Measurements from ENCODE around the gene HEG1.
"Not testable (repeated sequence)": the region's sequence is repeated elsewhere in the genome, so short reads cannot be mapped to it uniquely, and the experiment has no call there.

Gene HEG1

DNA sequence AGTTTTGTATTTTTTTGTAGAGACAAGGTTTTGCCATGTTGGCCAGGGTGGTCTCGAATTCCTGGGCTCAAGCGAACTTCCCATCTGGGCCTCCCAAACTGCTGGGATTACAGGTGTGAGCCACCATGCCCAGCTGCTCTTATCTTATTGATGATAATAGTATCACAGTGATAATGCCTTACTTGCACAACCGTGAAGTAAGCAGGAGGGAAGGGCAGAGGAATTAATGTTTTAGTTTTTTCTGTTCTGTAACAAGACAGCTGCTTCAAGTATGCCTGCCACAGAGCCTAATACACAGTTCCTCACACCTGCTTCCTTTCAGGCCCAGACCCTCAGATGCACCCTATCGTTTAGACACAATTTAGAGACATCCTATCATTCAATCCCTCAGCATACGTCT lies 95.1 kb downstream of the HEG1 start:
- Histone ChIP-seq H3K27ac (ENCODE audit: low read depth, low read length) (no peak overlapping the region), H3K4me1 (ENCODE audit: insufficient read depth, low read length) (no peaks in the 10 kb centered on the region), H3K36me3 (ENCODE audit: insufficient read depth, low read length) (no peaks in the 10 kb centered on the region), H3K27me3 (ENCODE audit: control insufficient read depth in 1 of 2, insufficient read depth in 2 of 2, low read length in 2 of 2) (no peaks in the 10 kb centered on the region), H3K9ac (ENCODE audit: low read length) (no peak overlapping the region), H3K4me3 (ENCODE audit: low read depth in 1 of 2, low read length in 2 of 2) (no peak overlapping the region), H3K9me3 (ENCODE audit: low read length) (no peaks in the 10 kb centered on the region)

DNA sequence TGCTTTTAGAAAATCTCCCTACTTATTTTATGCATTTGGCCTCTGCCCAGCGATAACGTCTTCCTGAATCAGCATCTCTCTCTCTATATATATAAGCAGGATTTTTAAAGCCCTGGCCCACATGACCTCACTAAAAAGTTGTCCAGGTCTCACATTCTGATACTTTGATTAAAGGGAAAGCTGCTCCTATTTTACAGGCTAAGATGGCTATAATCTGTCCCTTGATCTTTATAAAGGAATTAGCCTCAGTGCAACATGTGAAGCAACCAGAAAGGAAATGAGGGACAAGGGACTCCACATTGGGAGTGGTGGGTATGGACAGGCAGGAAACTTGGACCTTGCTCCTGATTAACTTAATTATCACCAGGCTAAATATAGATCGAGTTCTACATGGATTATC lies 95.7 kb downstream of the HEG1 start:
- Histone ChIP-seq H3K4me3 (ENCODE audit: low read depth in 1 of 2, low read length in 2 of 2) (no peak overlapping the region), H3K9ac (ENCODE audit: low read length) (no peak overlapping the region), H3K36me3 (ENCODE audit: insufficient read depth, low read length) (no peaks in the 10 kb centered on the region), H3K27me3 (ENCODE audit: control insufficient read depth in 1 of 2, insufficient read depth in 2 of 2, low read length in 2 of 2) (no peaks in the 10 kb centered on the region), H3K9me3 (ENCODE audit: low read length) (no peaks in the 10 kb centered on the region), H3K4me1 (ENCODE audit: insufficient read depth, low read length) (no peaks in the 10 kb centered on the region), H3K27ac (ENCODE audit: low read depth, low read length) (no peak overlapping the region)

DNA sequence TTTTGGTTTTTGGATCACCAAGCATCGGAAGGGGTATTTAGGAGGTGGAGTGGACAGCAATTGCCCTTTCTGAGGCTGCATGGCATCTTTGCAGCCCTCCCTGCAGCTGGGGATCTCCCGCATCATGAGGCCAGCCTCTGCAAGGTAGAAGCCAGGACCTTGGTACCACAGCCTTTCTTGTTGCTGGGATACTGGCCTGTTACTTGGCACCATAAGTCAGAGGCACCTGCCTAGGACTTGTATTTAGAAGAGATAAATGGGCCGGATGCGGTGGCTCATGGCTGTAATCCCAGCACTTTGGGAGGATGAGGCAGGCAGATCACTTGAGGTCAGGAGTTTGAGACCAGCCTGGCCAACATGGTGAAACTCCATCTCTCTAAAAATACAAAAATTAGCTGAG lies 97.8 kb downstream of the HEG1 start:
- not testable (repeated sequence) for H3K4me1 ChIP-seq (ENCODE audit: insufficient read depth, low read length); H3K9ac ChIP-seq (ENCODE audit: low read length); H3K27me3 ChIP-seq (ENCODE audit: control insufficient read depth in 1 of 2, insufficient read depth in 2 of 2, low read length in 2 of 2)

DNA sequence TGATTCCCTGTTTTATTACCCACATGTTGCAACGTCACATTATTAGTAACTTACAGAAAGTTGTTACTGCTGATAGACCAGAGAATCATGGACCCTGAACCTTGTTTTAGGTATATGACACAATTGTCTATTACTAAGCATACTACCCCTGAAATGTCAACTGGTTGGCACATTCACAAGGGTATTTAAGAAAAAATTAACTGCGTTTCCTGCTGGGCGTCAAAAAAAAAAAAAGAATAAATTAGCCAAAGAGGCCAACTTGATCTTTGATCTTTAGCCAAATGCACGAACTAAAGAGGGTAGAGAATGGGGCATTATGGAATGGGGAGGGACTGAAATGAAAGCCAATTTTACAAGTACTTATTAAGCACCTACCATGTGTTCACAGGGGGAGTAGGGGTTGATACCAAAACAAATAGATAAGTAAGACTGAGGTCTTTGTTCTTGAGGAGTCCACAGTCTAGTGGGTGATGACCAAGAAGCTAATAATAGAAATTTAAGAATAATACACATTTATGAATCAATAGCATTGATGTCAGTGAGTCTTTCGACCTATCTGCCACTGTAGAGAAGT lies 103.4 kb downstream of the HEG1 start:
- H3K4me3 ChIP-seq (ENCODE audit: low read depth in 1 of 2, low read length in 2 of 2) = no peak overlapping the region
- H3K27me3 ChIP-seq (ENCODE audit: control insufficient read depth in 1 of 2, insufficient read depth in 2 of 2, low read length in 2 of 2) = no peaks in the 10 kb centered on the region
- no peaks in the 10 kb centered on the region for H3K4me1 ChIP-seq (ENCODE audit: insufficient read depth, low read length)
- H3K36me3 ChIP-seq (ENCODE audit: insufficient read depth, low read length) = no peaks in the 10 kb centered on the region
- H3K27ac ChIP-seq (ENCODE audit: low read depth, low read length) = no peak overlapping the region
- no peaks in the 10 kb centered on the region for H3K9me3 ChIP-seq (ENCODE audit: low read length)
- no peak overlapping the region for H3K9ac ChIP-seq (ENCODE audit: low read length)

More for the DNA sequence above, 97.8 kb downstream of the HEG1 start:
- H3K4me3 ChIP-seq (ENCODE audit: low read depth in 1 of 2, low read length in 2 of 2); H3K9me3 ChIP-seq (ENCODE audit: low read length); H3K27ac ChIP-seq (ENCODE audit: low read depth, low read length); H3K36me3 ChIP-seq (ENCODE audit: insufficient read depth, low read length): not testable (repeated sequence)

DNA sequence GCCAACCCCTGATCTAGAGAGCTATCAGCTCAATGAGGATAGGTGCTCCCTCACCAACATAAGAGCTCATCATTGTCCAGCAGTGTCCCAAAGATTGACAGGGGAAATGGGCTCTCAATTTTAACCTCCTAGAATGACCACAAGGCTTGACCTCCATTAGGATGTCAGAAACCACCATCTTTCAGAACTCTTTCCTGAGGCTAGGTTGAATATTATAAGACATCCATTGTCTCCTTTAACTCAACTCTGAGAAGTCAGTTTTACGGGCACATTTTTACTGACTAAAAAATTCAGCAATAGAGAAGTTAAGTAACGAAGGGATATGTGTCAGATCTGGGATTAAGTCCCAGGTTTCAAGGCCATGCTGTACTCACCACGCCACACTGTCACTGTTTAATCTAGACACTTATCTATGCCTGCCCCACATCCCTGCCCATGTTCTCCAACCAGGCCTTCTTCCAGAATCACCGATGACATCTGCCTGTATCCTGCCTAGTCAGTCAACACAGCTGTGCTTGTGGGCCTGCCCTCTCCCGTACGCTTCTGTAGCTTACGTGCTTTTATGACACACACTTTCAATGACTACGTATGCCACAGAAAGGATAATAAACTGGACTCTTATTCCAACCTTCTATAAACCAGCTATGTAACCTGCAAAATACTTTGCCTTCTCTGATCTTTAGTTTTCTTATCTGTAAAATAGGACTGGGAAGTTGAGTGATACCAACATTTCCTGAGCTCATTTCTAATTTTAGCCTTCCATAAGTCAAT lies 104.1 kb downstream of the HEG1 start:
- no peaks in the 10 kb centered on the region for H3K4me1 ChIP-seq (ENCODE audit: insufficient read depth, low read length)
- no peak overlapping the region for H3K4me3 ChIP-seq (ENCODE audit: low read depth in 1 of 2, low read length in 2 of 2)
- H3K36me3 ChIP-seq (ENCODE audit: insufficient read depth, low read length) = no peaks in the 10 kb centered on the region
- no peak overlapping the region for H3K27ac ChIP-seq (ENCODE audit: low read depth, low read length)
- no peaks in the 10 kb centered on the region for H3K27me3 ChIP-seq (ENCODE audit: control insufficient read depth in 1 of 2, insufficient read depth in 2 of 2, low read length in 2 of 2)
- no peak overlapping the region for H3K9ac ChIP-seq (ENCODE audit: low read length)
- no peaks in the 10 kb centered on the region for H3K9me3 ChIP-seq (ENCODE audit: low read length)

DNA sequence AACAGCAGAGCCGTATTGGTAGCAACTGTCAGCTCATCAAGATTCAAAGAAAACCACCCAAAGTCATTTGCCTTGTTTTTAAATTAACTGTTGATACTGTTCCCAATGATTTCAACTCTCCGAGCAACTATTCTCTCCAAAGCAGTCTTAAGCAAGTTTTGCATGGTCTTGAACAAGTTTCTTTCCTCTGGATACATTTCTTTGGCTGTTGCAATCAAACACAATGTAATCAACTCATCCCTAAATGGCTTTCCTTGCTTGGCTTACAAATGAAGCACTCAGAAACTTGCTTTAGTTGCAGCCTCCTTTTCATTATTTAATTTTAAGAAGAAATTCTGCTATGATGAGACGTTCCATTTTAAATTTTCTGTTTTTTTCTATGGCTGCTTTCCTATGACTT lies 105.8 kb downstream of the HEG1 start:
- Histone ChIP-seq H3K4me3 (ENCODE audit: low read depth in 1 of 2, low read length in 2 of 2) (no peak overlapping the region), H3K27ac (ENCODE audit: low read depth, low read length) (no peak overlapping the region), H3K9ac (ENCODE audit: low read length) (no peak overlapping the region), H3K27me3 (ENCODE audit: control insufficient read depth in 1 of 2, insufficient read depth in 2 of 2, low read length in 2 of 2) (no peaks in the 10 kb centered on the region), H3K9me3 (ENCODE audit: low read length) (no peaks in the 10 kb centered on the region), H3K36me3 (ENCODE audit: insufficient read depth, low read length) (no peaks in the 10 kb centered on the region), H3K4me1 (ENCODE audit: insufficient read depth, low read length) (no peaks in the 10 kb centered on the region)

DNA sequence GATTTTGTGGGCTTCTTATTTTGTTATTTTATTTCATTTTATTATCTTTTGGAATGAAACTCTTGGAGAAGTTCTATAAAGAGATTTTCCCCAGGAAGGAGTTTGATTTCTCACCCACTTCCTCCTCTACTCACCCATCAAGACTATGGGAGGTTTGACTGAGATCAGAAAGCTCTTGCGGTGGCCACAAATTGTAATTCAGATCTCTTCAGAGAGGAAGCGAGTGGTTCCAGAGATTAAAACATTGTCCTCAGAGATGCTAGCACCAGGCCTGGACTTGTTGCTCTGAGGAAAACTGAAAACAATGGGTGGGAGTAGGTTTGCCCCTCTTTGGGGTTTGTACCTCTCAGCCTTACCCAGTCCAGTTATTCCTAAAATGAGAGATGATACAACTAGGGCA lies 113.2 kb downstream of the HEG1 start:
- H3K4me1 ChIP-seq (ENCODE audit: insufficient read depth, low read length) = no peaks in the 10 kb centered on the region

DNA sequence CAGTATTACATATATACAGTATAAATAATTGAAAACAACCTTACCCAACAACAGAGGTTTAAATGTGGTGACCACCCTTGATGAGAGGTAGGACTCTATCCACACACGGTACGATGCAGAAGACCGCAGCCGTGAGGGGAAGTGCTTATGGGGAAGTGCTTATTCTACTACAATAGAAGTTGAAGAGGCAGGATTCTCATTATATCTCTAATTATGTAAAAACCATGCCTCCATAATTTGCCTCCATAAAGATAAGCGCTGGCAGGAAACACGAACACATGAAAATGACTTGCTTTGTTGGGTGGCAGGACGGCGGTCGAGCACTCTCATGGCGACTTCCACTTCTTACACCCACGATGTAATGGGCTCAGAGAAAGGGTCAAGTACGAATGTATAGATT lies 114.0 kb downstream of the HEG1 start:
- Histone ChIP-seq H3K4me3 (ENCODE audit: low read depth in 1 of 2, low read length in 2 of 2) (no peak overlapping the region), H3K9me3 (ENCODE audit: low read length) (no peaks in the 10 kb centered on the region), H3K9ac (ENCODE audit: low read length) (no peak overlapping the region)

More for the DNA sequence above, 113.2 kb downstream of the HEG1 start:
- Histone ChIP-seq H3K9me3 (ENCODE audit: low read length) (no peaks in the 10 kb centered on the region), H3K27me3 (ENCODE audit: control insufficient read depth in 1 of 2, insufficient read depth in 2 of 2, low read length in 2 of 2) (no peaks in the 10 kb centered on the region), H3K27ac (ENCODE audit: low read depth, low read length) (no peak overlapping the region), H3K9ac (ENCODE audit: low read length) (no peak overlapping the region), H3K36me3 (ENCODE audit: insufficient read depth, low read length) (no peaks in the 10 kb centered on the region), H3K4me3 (ENCODE audit: low read depth in 1 of 2, low read length in 2 of 2) (no peak overlapping the region)

DNA sequence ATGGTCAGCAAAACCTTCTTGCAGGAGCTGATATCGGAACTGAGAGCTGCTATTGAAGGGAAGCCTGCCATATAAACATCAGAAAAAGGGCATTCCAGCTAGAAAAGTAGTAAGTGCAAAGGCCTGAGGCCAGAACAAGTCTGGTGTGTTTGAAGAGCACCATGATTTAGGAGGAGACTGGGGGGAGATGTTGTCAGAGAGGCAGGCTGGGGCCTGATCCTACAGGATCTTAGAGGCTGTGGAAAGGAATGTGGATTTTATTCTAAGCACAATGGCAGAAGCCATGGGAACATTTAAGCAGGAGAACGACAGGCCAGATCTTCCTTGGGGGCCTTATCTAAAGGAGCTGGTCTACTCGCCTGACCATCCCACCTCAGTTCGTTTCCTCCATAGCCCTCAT lies 116.1 kb downstream of the HEG1 start:
- H3K36me3 ChIP-seq (ENCODE audit: insufficient read depth, low read length) = no peaks in the 10 kb centered on the region
- H3K4me3 ChIP-seq (ENCODE audit: low read depth in 1 of 2, low read length in 2 of 2) = no peak overlapping the region
- no peaks in the 10 kb centered on the region for H3K4me1 ChIP-seq (ENCODE audit: insufficient read depth, low read length)
- H3K9ac ChIP-seq (ENCODE audit: low read length) = no peak overlapping the region
- H3K9me3 ChIP-seq (ENCODE audit: low read length) = no peaks in the 10 kb centered on the region
- H3K27ac ChIP-seq (ENCODE audit: low read depth, low read length) = no peak overlapping the region
- no peaks in the 10 kb centered on the region for H3K27me3 ChIP-seq (ENCODE audit: control insufficient read depth in 1 of 2, insufficient read depth in 2 of 2, low read length in 2 of 2)

More for the DNA sequence above, 114.0 kb downstream of the HEG1 start:
- Histone ChIP-seq H3K27me3 (ENCODE audit: control insufficient read depth in 1 of 2, insufficient read depth in 2 of 2, low read length in 2 of 2) (no peaks in the 10 kb centered on the region), H3K4me1 (ENCODE audit: insufficient read depth, low read length) (no peaks in the 10 kb centered on the region), H3K27ac (ENCODE audit: low read depth, low read length) (no peak overlapping the region), H3K36me3 (ENCODE audit: insufficient read depth, low read length) (no peaks in the 10 kb centered on the region)

DNA sequence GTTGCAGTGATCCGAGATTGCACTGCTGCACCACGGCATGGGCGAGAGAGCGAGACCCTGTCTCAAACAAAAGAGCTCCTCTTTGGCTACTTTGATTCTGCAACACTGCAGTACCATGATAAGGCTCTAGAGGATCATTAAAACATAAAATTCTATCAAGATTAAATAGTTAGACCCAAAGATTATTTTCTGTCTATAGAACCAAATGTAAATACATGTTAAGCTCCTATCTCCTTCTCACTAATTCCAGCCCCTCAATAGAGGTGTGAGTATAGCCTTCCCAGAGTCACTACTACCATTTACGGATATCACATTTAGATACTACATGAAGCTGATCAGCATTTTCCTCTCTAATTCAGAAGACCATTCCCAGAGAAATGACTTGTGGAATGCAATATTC lies 116.9 kb downstream of the HEG1 start:
- Histone ChIP-seq H3K27me3 (ENCODE audit: control insufficient read depth in 1 of 2, insufficient read depth in 2 of 2, low read length in 2 of 2) (no peaks in the 10 kb centered on the region), H3K9me3 (ENCODE audit: low read length) (no peaks in the 10 kb centered on the region), H3K4me1 (ENCODE audit: insufficient read depth, low read length) (no peaks in the 10 kb centered on the region), H3K9ac (ENCODE audit: low read length) (no peak overlapping the region), H3K27ac (ENCODE audit: low read depth, low read length) (no peak overlapping the region), H3K4me3 (ENCODE audit: low read depth in 1 of 2, low read length in 2 of 2) (no peak overlapping the region), H3K36me3 (ENCODE audit: insufficient read depth, low read length) (no peaks in the 10 kb centered on the region)

DNA sequence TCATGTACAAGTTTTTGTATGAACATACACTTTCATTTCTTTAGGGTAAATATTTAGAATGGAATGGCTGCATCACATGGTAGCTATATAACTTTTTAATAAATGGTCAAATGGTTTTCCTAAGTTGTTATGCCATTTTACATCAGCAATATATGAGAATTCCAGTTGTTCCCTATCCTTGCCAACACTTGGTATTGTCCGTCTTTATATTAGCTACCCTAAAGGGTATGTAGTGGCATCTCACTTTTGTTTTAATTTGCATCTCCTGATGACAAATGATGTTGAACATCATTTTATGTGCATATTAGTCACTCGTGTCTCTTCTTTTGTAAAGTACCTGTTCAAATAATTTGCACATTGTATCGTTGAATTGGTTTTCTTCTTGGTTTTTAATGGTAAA lies 118.7 kb downstream of the HEG1 start:
- H3K27me3 ChIP-seq (ENCODE audit: control insufficient read depth in 1 of 2, insufficient read depth in 2 of 2, low read length in 2 of 2) = no peaks in the 10 kb centered on the region
- H3K9ac ChIP-seq (ENCODE audit: low read length) = no peak overlapping the region
- no peaks in the 10 kb centered on the region for H3K9me3 ChIP-seq (ENCODE audit: low read length)
- H3K4me3 ChIP-seq (ENCODE audit: low read depth in 1 of 2, low read length in 2 of 2) = no peak overlapping the region
- H3K36me3 ChIP-seq (ENCODE audit: insufficient read depth, low read length) = no peaks in the 10 kb centered on the region
- no peak overlapping the region for H3K27ac ChIP-seq (ENCODE audit: low read depth, low read length)
- H3K4me1 ChIP-seq (ENCODE audit: insufficient read depth, low read length) = no peaks in the 10 kb centered on the region

Measured in muscle layer of colon (tissue), 2 donors.